NCI-H1930 (cell line): ENCODE results near the gene LRRC8C.

Experiments
- DNase-seq, 2 experiments: peaks; one replicate each; lab custom pipeline; 2025; lab: John Stamatoyannopoulos, UW

Gene LRRC8C

GRCh38 chr1:89633800-89634625, 1.1 kb downstream of the LRRC8C start:
- DNase-seq, result no peak

GRCh38 chr1:89635825-89636815, 3.2 kb downstream of the LRRC8C start:
- DNase-seq, result no peak

GRCh38 chr1:89637496-89637895, 4.6 kb downstream of the LRRC8C start:
- no peak for DNase-seq

- DNase-seq, result no peak
Observed at GRCh38 chr1:89640440-89640839, 7.5 kb downstream of the LRRC8C start.

GRCh38 chr1:89641781-89642180, 8.9 kb downstream of the LRRC8C start:
- DNase-seq, result no peak

- no peak for DNase-seq
Observed at GRCh38 chr1:89643577-89643976, 10.7 kb downstream of the LRRC8C start.

GRCh38 chr1:89644119-89644814, 11.3 kb downstream of the LRRC8C start:
- no peak for DNase-seq

- no peak for DNase-seq
Observed at GRCh38 chr1:89646259-89646658, 13.3 kb downstream of the LRRC8C start.

GRCh38 chr1:89649783-89650182, 16.9 kb downstream of the LRRC8C start:
- no peak for DNase-seq

- DNase-seq, result no peak
Observed at GRCh38 chr1:89652373-89652772, 19.5 kb downstream of the LRRC8C start.

- DNase-seq, result no peak
Observed at GRCh38 chr1:89657886-89658285, 25.0 kb downstream of the LRRC8C start.

- no peak for DNase-seq
Observed at GRCh38 chr1:89659322-89660081, 26.6 kb downstream of the LRRC8C start.

GRCh38 chr1:89660224-89661061, 27.5 kb downstream of the LRRC8C start:
- no peak for DNase-seq

GRCh38 chr1:89665941-89666340, 33.0 kb downstream of the LRRC8C start:
- no peak for DNase-seq

GRCh38 chr1:89666640-89667039, 33.7 kb downstream of the LRRC8C start:
- no peak for DNase-seq

- no peak for DNase-seq
Observed at GRCh38 chr1:89667691-89668090, 34.8 kb downstream of the LRRC8C start.

- DNase-seq, result no peak
Observed at GRCh38 chr1:89668961-89669360, 36.0 kb downstream of the LRRC8C start.

GRCh38 chr1:89669441-89669840, 36.5 kb downstream of the LRRC8C start:
- DNase-seq, result no peak

- no peak for DNase-seq
Observed at GRCh38 chr1:89670163-89670562, 37.2 kb downstream of the LRRC8C start.

- DNase-seq, result no peak
Observed at GRCh38 chr1:89670711-89671110, 37.8 kb downstream of the LRRC8C start.
